ENCODE results near the gene RAPSN.
A peak's percentile ranks its signal among the peaks of the same experiment; 100 is the strongest.

RAPSN gene

DNA sequence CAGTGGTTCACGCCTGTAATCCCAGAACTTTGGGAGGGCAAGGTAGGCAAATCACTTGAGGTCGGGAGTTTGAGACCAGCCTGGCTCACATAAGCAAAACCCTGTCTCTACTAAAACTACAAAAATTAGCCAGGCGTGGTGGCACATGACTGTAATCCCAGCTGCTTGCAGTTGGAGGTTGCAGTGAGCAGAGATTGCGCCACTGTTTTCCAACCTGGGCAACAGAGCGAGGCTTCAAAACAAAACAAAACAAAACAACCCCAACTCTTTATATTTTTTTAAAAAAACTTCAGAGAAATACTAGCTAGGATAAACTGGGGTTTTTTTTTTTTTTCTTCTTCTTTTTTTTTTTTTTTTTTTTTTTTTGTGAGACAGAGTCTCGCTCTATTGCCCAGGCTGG is 31.8 kb upstream of the RAPSN start:
- H3K4me3 ChIP-seq (ENCODE audit: low read length): no peak overlapping the region
- no peaks in the 10 kb centered on the region for H3K9me3 ChIP-seq (ENCODE audit: control insufficient read depth, low read length)
- H3K27me3 ChIP-seq (replicated peaks; ENCODE audit: control insufficient read depth, insufficient read depth, low read length): no peaks in the 10 kb centered on the region
- peaks cover 97% of the 10 kb centered on the region for H3K36me3 ChIP-seq (ENCODE audit: control insufficient read depth, insufficient read depth, low read length, severe bottlenecking)
- H3K9ac ChIP-seq (ENCODE audit: low read length): no peak overlapping the region
- H3K4me1 ChIP-seq (ENCODE audit: control insufficient read depth, insufficient read depth, low read length): peaks cover 39% of the 10 kb centered on the region
- DNase-seq (ENCODE audit: low read depth): no peak

DNA sequence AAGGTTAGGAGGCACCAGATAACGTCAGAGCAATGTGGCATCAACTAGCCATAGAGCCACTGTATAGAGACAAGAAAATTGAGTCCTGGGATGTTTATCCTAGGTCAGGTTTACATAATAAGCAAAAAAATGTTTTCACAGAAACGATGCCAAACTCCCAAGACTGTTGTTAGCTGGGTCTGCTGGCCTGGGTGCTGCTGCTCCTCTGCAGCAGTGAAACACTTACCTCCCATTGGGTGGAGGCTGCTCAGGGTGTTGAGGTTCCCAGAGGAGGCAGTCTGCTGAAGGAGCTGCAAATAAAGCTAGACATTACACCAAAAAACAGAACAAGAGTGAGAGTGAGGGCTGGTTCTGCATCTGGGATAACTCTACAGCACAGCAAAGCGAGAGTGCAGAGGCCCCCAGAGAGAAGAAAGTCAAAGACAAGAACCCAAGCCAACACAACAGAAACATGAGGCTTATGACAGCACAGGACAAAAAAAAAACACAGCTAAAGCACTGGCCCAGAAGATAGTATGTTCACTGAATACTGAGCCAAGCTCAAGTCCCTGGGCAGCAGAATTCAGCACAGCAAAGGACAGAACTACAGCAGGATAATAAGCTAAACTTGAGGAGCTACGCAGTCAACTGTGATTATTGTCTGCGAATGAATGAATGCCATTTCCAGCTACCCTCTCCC is 29.9 kb upstream of the RAPSN start:
- Histone ChIP-seq H3K9me3 (ENCODE audit: control insufficient read depth, low read length) (no peaks in the 10 kb centered on the region), H3K36me3 (ENCODE audit: control insufficient read depth, insufficient read depth, low read length, severe bottlenecking) (peaks cover 96% of the 10 kb centered on the region), H3K27me3 (replicated peaks; ENCODE audit: control insufficient read depth, insufficient read depth, low read length) (no peaks in the 10 kb centered on the region), H3K4me1 (ENCODE audit: control insufficient read depth, insufficient read depth, low read length) (peaks cover 59% of the 10 kb centered on the region), H3K4me3 (ENCODE audit: low read length) (no peak overlapping the region), H3K9ac (ENCODE audit: low read length) (no peak overlapping the region)
- no peak for DNase-seq (ENCODE audit: low read depth)

DNA sequence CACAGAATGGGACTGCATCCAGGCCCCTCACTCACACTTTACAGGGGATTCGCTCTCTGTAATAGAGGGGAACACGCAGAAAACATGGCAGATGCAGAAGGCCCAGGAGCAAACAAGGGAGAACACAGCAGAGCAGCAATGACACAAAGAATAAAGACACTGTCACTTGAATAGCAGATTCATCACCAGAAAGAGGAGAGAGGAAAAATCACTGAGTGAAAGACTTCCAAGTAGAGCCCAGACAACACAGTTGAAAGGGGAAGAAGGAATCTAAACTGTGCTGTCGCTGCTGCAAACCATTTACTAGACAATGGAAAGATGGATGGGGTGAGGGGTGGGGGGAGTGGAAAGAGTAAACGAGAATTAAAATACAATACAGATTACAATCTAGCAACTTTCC is 28.8 kb upstream of the RAPSN start:
- Histone ChIP-seq H3K27me3 (replicated peaks; ENCODE audit: control insufficient read depth, insufficient read depth, low read length) (no peaks in the 10 kb centered on the region), H3K4me1 (ENCODE audit: control insufficient read depth, insufficient read depth, low read length) (peaks cover 69% of the 10 kb centered on the region), H3K36me3 (ENCODE audit: control insufficient read depth, insufficient read depth, low read length, severe bottlenecking) (peaks cover 91% of the 10 kb centered on the region), H3K9ac (ENCODE audit: low read length) (no peak overlapping the region), H3K9me3 (ENCODE audit: control insufficient read depth, low read length) (no peaks in the 10 kb centered on the region), H3K4me3 (ENCODE audit: low read length) (no peak overlapping the region)
- no peak for DNase-seq (ENCODE audit: low read depth)

DNA sequence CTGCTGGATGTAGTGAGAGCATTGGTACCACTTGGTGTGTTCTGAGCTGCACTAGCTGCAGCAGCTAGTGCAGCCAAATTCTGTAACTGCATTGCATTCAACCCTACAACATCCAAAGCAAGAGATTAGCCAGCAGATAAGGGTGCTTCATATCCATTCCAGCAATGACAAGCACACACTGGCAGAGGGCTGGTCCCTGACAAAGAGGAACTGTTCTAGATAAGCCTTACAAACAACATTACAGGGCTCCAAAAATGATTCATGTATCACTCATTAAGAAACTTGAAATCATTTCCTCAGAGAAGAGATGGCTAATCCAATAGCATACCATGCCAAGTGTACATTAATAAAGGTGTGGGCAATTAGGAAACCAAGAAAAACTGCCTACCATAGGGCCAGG is 28.4 kb upstream of the RAPSN start:
- Histone ChIP-seq H3K36me3 (ENCODE audit: control insufficient read depth, insufficient read depth, low read length, severe bottlenecking) (peaks cover 91% of the 10 kb centered on the region), H3K9me3 (ENCODE audit: control insufficient read depth, low read length) (no peaks in the 10 kb centered on the region), H3K27me3 (replicated peaks; ENCODE audit: control insufficient read depth, insufficient read depth, low read length) (no peaks in the 10 kb centered on the region), H3K4me1 (ENCODE audit: control insufficient read depth, insufficient read depth, low read length) (peaks cover 72% of the 10 kb centered on the region), H3K9ac (ENCODE audit: low read length) (no peak overlapping the region), H3K4me3 (ENCODE audit: low read length) (no peak overlapping the region)
- DNase-seq (ENCODE audit: low read depth): peak; percentile 26

DNA sequence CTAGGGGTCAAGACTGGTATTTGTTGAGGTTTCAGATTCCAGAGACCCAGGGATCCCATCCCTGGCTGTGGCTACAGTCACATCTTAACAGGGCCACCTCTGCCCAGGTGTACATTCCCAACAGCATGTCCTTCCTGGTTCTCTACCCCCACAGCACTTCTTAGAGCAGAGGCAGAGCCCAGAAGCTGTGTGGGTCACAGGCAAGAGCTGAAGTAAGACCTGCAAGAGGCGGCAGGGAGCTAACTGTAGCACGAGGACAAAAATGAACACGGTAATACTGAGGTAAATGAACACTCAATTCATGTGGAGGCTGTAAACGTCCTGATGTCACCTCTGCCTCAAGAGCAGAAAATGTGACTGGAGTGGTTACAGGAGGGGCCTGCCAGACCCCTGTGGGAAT is 21.7 kb upstream of the RAPSN start:
- no peak overlapping the region for H3K4me3 ChIP-seq (ENCODE audit: low read length)
- peaks cover 89% of the 10 kb centered on the region for H3K4me1 ChIP-seq (ENCODE audit: control insufficient read depth, insufficient read depth, low read length)
- DNase-seq (ENCODE audit: low read depth): no peak
- peaks cover 63% of the 10 kb centered on the region for H3K36me3 ChIP-seq (ENCODE audit: control insufficient read depth, insufficient read depth, low read length, severe bottlenecking)
- no peaks in the 10 kb centered on the region for H3K27me3 ChIP-seq (replicated peaks; ENCODE audit: control insufficient read depth, insufficient read depth, low read length)
- H3K9ac ChIP-seq (ENCODE audit: low read length): peak overlapping the region; percentile 2
- no peaks in the 10 kb centered on the region for H3K9me3 ChIP-seq (ENCODE audit: control insufficient read depth, low read length)

DNA sequence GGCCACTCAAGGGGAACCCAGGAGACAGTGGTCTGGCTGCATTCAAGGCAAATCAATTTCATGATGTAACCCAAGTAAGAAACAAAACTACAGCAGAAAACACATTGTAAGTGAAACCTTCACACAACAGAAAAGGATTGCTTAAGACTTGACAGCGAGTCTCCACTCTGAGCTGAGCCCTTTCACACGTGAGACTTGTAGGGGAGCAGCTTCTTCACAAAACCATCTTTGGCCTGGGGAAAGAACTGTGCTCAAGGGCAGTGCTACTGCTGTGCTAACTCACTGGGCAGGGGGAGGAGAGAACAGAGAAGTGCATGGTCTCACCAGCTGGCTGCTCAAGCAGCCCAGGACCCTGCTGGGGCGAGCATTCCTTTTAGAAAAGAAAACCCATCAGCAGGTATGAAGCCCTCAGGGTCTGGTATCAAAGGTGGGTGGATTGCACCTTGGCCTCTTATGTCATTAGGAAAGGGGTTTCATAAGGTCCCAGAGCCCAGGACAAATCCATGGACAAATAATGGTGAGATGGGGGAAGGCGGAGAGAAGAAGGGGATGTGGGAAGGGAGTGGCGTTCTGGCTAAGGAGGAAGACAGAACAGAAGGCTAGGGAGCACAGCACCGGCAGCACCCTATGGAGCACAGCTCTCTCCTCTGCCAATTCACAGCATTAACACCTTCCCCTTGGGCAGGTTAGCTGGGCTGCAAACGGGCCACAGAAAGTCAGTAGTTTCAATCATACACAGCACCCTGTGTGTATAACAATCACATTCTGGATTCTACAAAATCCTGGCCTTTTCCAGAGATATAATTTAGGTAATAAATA is 20.6 kb upstream of the RAPSN start:
- Histone ChIP-seq H3K9me3 (ENCODE audit: control insufficient read depth, low read length) (no peaks in the 10 kb centered on the region), H3K9ac (ENCODE audit: low read length) (peak overlapping the region; percentile 42), H3K4me1 (ENCODE audit: control insufficient read depth, insufficient read depth, low read length) (peaks cover 89% of the 10 kb centered on the region), H3K27me3 (replicated peaks; ENCODE audit: control insufficient read depth, insufficient read depth, low read length) (no peaks in the 10 kb centered on the region), H3K4me3 (ENCODE audit: low read length) (peak overlapping the region; percentile 20), H3K36me3 (ENCODE audit: control insufficient read depth, insufficient read depth, low read length, severe bottlenecking) (peaks cover 52% of the 10 kb centered on the region)
- DNase-seq (ENCODE audit: low read depth): no peak

DNA sequence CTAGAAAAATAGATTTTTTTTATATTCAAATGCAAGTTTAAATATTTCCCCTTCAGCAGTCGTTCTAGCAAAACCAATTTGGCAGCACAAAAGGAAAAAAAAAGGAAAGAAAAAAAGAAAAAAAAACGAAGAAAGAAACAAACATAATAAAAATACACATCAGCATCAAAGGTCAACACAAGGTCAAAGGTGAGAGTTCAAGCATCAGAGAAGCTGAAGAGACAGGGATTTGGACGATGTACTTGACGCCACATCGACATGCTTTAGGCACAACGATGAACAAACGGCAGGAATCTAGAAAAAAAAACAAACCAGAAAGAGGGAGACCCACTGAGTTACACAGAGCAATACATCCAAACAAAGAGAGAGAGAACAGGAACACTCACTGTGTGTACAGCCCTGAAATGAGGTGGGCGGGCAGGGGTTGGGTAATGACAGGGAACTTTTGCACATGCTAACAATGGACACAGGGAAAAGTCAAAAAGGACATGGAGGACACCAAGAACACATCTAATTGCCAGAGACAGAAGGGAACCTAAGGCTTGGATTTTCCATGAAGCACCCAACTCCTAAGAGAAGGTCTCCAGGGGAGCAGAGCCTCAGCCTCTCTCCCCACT is 19.8 kb upstream of the RAPSN start:
- peaks cover 51% of the 10 kb centered on the region for H3K36me3 ChIP-seq (ENCODE audit: control insufficient read depth, insufficient read depth, low read length, severe bottlenecking)
- H3K9ac ChIP-seq (ENCODE audit: low read length): peak overlapping the region; percentile 80
- no peak overlapping the region for H3K4me3 ChIP-seq (ENCODE audit: low read length)
- no peaks in the 10 kb centered on the region for H3K9me3 ChIP-seq (ENCODE audit: control insufficient read depth, low read length)
- H3K27me3 ChIP-seq (replicated peaks; ENCODE audit: control insufficient read depth, insufficient read depth, low read length): no peaks in the 10 kb centered on the region
- no peak for DNase-seq (ENCODE audit: low read depth)
- H3K4me1 ChIP-seq (ENCODE audit: control insufficient read depth, insufficient read depth, low read length): peaks cover 89% of the 10 kb centered on the region

DNA sequence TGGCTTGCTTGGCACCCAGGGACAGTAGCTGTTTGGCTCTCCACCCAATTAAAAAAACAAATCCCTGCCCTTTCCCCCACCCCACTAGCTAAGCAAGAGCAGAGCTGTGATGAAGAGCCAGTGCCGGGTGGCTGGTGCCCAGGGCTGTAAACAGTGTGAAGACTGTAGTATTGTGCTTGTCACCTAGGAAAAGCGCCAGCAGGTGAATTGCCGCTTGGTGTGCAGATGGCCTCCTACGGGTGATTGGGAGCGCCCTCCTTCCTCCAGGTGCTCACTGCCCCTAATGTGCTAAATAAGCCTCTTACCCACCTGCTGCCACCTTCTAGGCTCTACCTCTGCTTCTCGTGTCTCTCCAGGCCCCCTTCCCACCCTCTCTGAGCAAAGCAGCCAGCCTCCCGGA is 18.4 kb upstream of the RAPSN start:
- H3K9me3 ChIP-seq (ENCODE audit: control insufficient read depth, low read length): no peaks in the 10 kb centered on the region
- peaks cover 78% of the 10 kb centered on the region for H3K4me1 ChIP-seq (ENCODE audit: control insufficient read depth, insufficient read depth, low read length)
- H3K27me3 ChIP-seq (replicated peaks; ENCODE audit: control insufficient read depth, insufficient read depth, low read length): no peaks in the 10 kb centered on the region
- peak overlapping the region; percentile 18 for H3K4me3 ChIP-seq (ENCODE audit: low read length)
- no peak for DNase-seq (ENCODE audit: low read depth)
- H3K36me3 ChIP-seq (ENCODE audit: control insufficient read depth, insufficient read depth, low read length, severe bottlenecking): peaks cover 46% of the 10 kb centered on the region
- H3K9ac ChIP-seq (ENCODE audit: low read length): peak overlapping the region; percentile 80

DNA sequence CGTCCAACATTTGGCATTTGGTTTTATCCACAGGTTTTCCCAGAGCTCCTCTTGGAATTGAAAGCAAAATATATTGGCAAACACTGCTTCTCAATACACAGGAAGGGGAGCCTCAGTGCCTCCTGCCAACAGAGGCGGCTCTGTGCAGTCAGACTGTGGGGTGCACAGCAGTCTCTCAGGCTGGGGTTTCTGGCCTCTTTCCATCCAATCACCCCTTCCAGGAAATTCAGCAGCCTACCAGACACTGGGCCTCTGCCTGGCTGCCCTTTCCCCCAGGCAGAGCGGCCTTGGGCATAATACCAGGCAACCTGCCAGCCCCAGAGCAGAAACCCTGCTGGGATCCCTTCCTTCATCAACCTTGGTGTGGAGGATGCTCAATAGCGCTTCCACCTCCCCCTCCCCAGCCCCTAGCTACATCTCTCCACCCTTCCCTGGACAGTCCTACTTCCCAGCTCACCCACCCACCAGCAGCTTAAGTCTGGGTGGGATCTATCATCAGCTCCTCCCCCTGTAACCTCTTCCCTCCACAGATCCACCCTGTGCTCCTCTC is 17.8 kb upstream of the RAPSN start:
- no peaks in the 10 kb centered on the region for H3K9me3 ChIP-seq (ENCODE audit: control insufficient read depth, low read length)
- H3K4me3 ChIP-seq (ENCODE audit: low read length): peak overlapping the region; percentile 67
- peak overlapping the region; percentile 80 for H3K9ac ChIP-seq (ENCODE audit: low read length)
- no peaks in the 10 kb centered on the region for H3K27me3 ChIP-seq (replicated peaks; ENCODE audit: control insufficient read depth, insufficient read depth, low read length)
- peak; percentile 45 for DNase-seq (ENCODE audit: low read depth)
- H3K4me1 ChIP-seq (ENCODE audit: control insufficient read depth, insufficient read depth, low read length): peaks cover 78% of the 10 kb centered on the region
- peaks cover 43% of the 10 kb centered on the region for H3K36me3 ChIP-seq (ENCODE audit: control insufficient read depth, insufficient read depth, low read length, severe bottlenecking)

DNA sequence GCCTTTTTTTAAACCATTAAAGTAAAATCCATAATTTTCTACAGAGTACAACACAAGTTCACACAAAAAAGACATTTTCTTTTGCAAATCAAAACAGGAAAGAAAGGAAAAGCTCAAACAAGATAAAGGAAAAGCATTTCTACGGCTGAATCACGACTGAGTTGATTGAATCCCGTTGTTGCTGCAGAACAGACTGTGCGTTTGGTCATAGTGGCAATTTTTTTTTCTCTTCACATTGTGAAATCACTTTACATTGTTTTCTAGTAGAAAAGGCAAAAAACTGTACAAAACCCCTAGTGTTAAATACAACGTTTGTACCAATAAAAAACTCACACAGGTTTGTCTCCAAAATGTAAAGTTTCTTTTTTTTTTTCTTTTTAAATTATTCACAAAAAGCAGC is 17.3 kb upstream of the RAPSN start:
- peak overlapping the region; percentile 67 for H3K4me3 ChIP-seq (ENCODE audit: low read length)
- DNase-seq (ENCODE audit: low read depth): peak; percentile 78
- peaks cover 37% of the 10 kb centered on the region for H3K36me3 ChIP-seq (ENCODE audit: control insufficient read depth, insufficient read depth, low read length, severe bottlenecking)
- peaks cover 74% of the 10 kb centered on the region for H3K4me1 ChIP-seq (ENCODE audit: control insufficient read depth, insufficient read depth, low read length)
- peak overlapping the region; percentile 80 for H3K9ac ChIP-seq (ENCODE audit: low read length)
- H3K9me3 ChIP-seq (ENCODE audit: control insufficient read depth, low read length): no peaks in the 10 kb centered on the region
- no peaks in the 10 kb centered on the region for H3K27me3 ChIP-seq (replicated peaks; ENCODE audit: control insufficient read depth, insufficient read depth, low read length)

DNA sequence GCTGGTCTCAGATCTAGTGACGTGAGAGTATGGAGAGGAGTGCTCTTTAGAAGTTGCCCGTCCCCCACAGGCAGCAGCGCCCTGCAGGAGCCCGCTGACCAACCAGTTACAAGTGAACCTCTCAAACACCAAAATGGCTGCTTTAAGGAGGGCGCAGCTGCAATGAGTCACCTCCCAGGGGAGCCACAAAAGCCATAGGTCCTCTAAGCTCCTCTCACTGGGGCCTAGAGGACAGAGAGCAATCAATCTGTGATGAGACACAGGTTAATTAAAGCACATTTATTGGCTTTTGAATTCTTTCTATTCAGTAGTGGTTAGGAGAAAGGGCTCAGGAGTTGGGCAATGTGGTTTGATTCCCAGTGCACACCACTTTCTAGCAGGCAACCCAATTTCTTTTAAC is 15.5 kb upstream of the RAPSN start:
- peaks cover 22% of the 10 kb centered on the region for H3K36me3 ChIP-seq (ENCODE audit: control insufficient read depth, insufficient read depth, low read length, severe bottlenecking)
- DNase-seq (ENCODE audit: low read depth): no peak
- H3K9ac ChIP-seq (ENCODE audit: low read length): no peak overlapping the region
- no peak overlapping the region for H3K4me3 ChIP-seq (ENCODE audit: low read length)
- H3K4me1 ChIP-seq (ENCODE audit: control insufficient read depth, insufficient read depth, low read length): peaks cover 66% of the 10 kb centered on the region
- no peaks in the 10 kb centered on the region for H3K9me3 ChIP-seq (ENCODE audit: control insufficient read depth, low read length)
- no peaks in the 10 kb centered on the region for H3K27me3 ChIP-seq (replicated peaks; ENCODE audit: control insufficient read depth, insufficient read depth, low read length)

Measured in adipocyte (in vitro differentiated cells).